Measurements from ENCODE around the gene PDE4B.

The PDE4B gene

GRCh38 chr1:65948609-65949229 lies 156.0 kb downstream of the PDE4B start:
- no peak for TF ChIP-seq CTCF (IDR thresholded peaks at IDR 0.05; ENCODE audit: borderline replicate concordance, control extremely low read depth, extremely low read depth, insufficient read depth, missing control alignments)
- no peak for DNase-seq (ENCODE audit: low spot score)
- in situ Hi-C loops (cut with MboI; ENCODE audit: low sequenced_read_pairs, unreplicated experiment): no loop called here

- in situ Hi-C loops (cut with MboI; ENCODE audit: low sequenced_read_pairs, unreplicated experiment): no loop called here
- TF ChIP-seq CTCF (IDR thresholded peaks at IDR 0.05; ENCODE audit: borderline replicate concordance, control extremely low read depth, extremely low read depth, insufficient read depth, missing control alignments): no peak
- DNase-seq (ENCODE audit: low spot score): no peak
These were observed 156.5 kb downstream of the PDE4B start for GRCh38 chr1:65949230-65949626.

- no peak for DNase-seq (ENCODE audit: low spot score)
- no peak for TF ChIP-seq CTCF (IDR thresholded peaks at IDR 0.05; ENCODE audit: borderline replicate concordance, control extremely low read depth, extremely low read depth, insufficient read depth, missing control alignments)
- in situ Hi-C loops (cut with MboI; ENCODE audit: low sequenced_read_pairs, unreplicated experiment): loop anchor here (5.0 kb wide), 1 partner anchor 292 kb away; no protein-coding TSS in a partner anchor
These were observed 157.2 kb downstream of the PDE4B start for GRCh38 chr1:65949933-65950332.

- no peak for TF ChIP-seq CTCF (IDR thresholded peaks at IDR 0.05; ENCODE audit: borderline replicate concordance, control extremely low read depth, extremely low read depth, insufficient read depth, missing control alignments)
- in situ Hi-C loops (cut with MboI; ENCODE audit: low sequenced_read_pairs, unreplicated experiment): loop anchor here (5.0 kb wide), 1 partner anchor 290 kb away; no protein-coding TSS in a partner anchor
- no peak for DNase-seq (ENCODE audit: low spot score)
These were observed 160.0 kb downstream of the PDE4B start for GRCh38 chr1:65952696-65953095.

- TF ChIP-seq CTCF (IDR thresholded peaks at IDR 0.05; ENCODE audit: borderline replicate concordance, control extremely low read depth, extremely low read depth, insufficient read depth, missing control alignments): no peak
- no peak for DNase-seq (ENCODE audit: low spot score)
- in situ Hi-C loops (cut with MboI; ENCODE audit: low sequenced_read_pairs, unreplicated experiment): loop anchor here (5.0 kb wide), 1 partner anchor 289 kb away; no protein-coding TSS in a partner anchor
These were observed 160.5 kb downstream of the PDE4B start for GRCh38 chr1:65953170-65953569.

GRCh38 chr1:65955071-65955470 lies 162.4 kb downstream of the PDE4B start:
- in situ Hi-C loops (cut with MboI; ENCODE audit: low sequenced_read_pairs, unreplicated experiment): no loop called here
- no peak for DNase-seq (ENCODE audit: low spot score)
- TF ChIP-seq CTCF (IDR thresholded peaks at IDR 0.05; ENCODE audit: borderline replicate concordance, control extremely low read depth, extremely low read depth, insufficient read depth, missing control alignments): no peak

Data from GM13976 (cell line).